ENCODE results near the gene NHLRC1. TPM values are rescaled to one million over a fixed set of nuclear protein-coding genes. Genes with fewer than 3 reads are reported as not detected.
A peak's percentile ranks its signal among the peaks of the same experiment; 100 is the strongest.

The NHLRC1 gene
- total and polyA plus RNA-seq, 2 of the 13 experiments (the other 11 are each of a cell fraction or from before 2014, with no cell fraction given) = 0.04 to 0.11 TPM

DNA sequence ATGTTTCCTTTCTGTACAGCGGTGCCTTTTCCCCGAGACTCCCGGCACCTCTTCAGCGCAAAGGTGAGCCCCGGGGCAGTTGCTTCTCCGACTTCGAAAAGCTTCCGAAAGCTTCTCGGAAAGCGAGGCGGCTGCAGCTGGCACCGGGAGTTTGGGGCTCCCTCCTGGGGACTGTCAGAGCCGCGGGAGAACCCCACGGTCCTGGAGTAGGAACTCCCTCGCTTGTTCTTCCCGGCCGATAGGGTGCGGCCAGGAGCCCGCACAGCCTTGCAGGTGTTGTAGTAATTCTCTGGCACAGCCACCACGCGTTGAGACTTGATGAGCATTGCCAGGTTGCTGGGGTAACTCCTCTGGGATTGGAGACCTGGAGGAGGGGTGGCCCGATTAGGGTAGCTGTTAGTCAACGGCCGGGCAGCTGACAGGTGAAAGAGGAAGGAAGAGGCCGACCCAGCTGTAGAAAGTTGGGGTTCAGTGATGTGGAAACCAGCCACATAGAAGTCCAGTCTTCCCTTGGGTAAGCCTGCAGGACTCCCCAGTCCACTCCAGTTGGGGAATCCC, 33.5 kb upstream of the NHLRC1 start (continued):
- TF ChIP-seq MNT (IDR thresholded peaks at IDR 0.05) (no peak), ZSCAN29 (CRISPR knock-in tag; conservative IDR thresholded peaks at IDR 0.05) (no peak), CHD4 (IDR thresholded peaks at IDR 0.05; ENCODE audit: borderline replicate concordance, low read length) (no peak), NFKBIZ (CRISPR knock-in tag; IDR thresholded peaks at IDR 0.05) (no peak), TCF7L2 (IDR thresholded peaks at IDR 0.05; ENCODE audit: low read depth, low read length) (no peak), NR2F1 (CRISPR knock-in tag; IDR thresholded peaks at IDR 0.05) (no peak), ZNF256 (CRISPR knock-in tag; conservative IDR thresholded peaks at IDR 0.05) (no peak), CEBPB (IDR thresholded peaks at IDR 0.05; ENCODE audit: borderline replicate concordance, low read depth, low read length) (no peak), KLF16 (CRISPR knock-in tag; IDR thresholded peaks at IDR 0.05) (peak in 1 of 2 experiments; percentile 29; a peak in 1 of 4 replicates), PCBP2 (optimal IDR thresholded peaks at IDR 0.05; ENCODE audit: low read depth, low read length, poor library complexity, severe bottlenecking) (no peak), ZNF564 (CRISPR knock-in tag; IDR thresholded peaks at IDR 0.05) (no peak), HCFC1 (IDR thresholded peaks at IDR 0.05; ENCODE audit: low read depth, low read length) (no peak), KMT2A (CRISPR knock-in tag; IDR thresholded peaks at IDR 0.05) (no peak; the same call in 1 of the 2 replicates), ZBTB3 (CRISPR knock-in tag; IDR thresholded peaks at IDR 0.05; ENCODE audit: borderline replicate concordance, low read depth) (no peak), ZMAT5 (CRISPR knock-in tag; IDR thresholded peaks at IDR 0.05; ENCODE audit: borderline replicate concordance, low read depth) (no peak), RBM39 (IDR thresholded peaks at IDR 0.05; ENCODE audit: low read depth, low read length, poor library complexity, severe bottlenecking) (peak; percentile 59), EP300 (IDR thresholded peaks at IDR 0.05; ENCODE audit: low read depth in 2 of 2, low read length in 2 of 2) (no peak), EP300 (CRISPR knock-in tag; IDR thresholded peaks at IDR 0.05; ENCODE audit: borderline replicate concordance) (no peak), BATF2 (CRISPR knock-in tag; IDR thresholded peaks at IDR 0.05) (no peak), MIER2 (CRISPR knock-in tag; IDR thresholded peaks at IDR 0.05) (no peak)
